Activated naive CD8-positive, alpha-beta T cell treated with anti-CD3 and anti-CD28 coated beads, Interleukin-2, amount 50 U/mL, for 16 hours (primary cell): ENCODE results near the gene WDR81.

Experiments
- DNase-seq: peaks from one replicate; pipeline ENCODE4 v3.0.0-alpha.2; 2020; ENCODE audit warnings: low read depth, low spot score

The WDR81 gene

GRCh38 chr17:1776857-1777256 lies 52.4 kb downstream of the WDR81 start:
- DNase-seq: no peak

- DNase-seq: no peak
Measured at GRCh38 chr17:1779571-1780131, 55.1 kb downstream of the WDR81 start.

GRCh38 chr17:1782171-1782567 lies 57.7 kb downstream of the WDR81 start:
- DNase-seq: no peak

- DNase-seq: no peak
Measured at GRCh38 chr17:1783271-1783670, 58.8 kb downstream of the WDR81 start.

GRCh38 chr17:1783834-1784611 lies 59.5 kb downstream of the WDR81 start:
- DNase-seq: no peak

- no peak for DNase-seq
Measured at GRCh38 chr17:1785930-1786329, 61.4 kb downstream of the WDR81 start.

GRCh38 chr17:1786708-1787107 lies 62.2 kb downstream of the WDR81 start:
- no peak for DNase-seq

- DNase-seq: no peak
Measured at GRCh38 chr17:1787301-1787902, 62.9 kb downstream of the WDR81 start.
